HepG2 (cell line): ENCODE results near the gene PRDX3. TPM values are rescaled to one million over a fixed set of nuclear protein-coding genes. Genes with fewer than 3 reads are reported as not detected.

Experiments used
- CC2D1A ChIP-seq: sonication (generic); formaldehyde crosslinking; IDR thresholded peaks from 2 replicates; pipeline ENCODE4 v1.8.1; 2023; ENCODE audit warnings: mild to moderate bottlenecking, missing genetic modification reagents
- FOXA3 ChIP-seq: IDR thresholded peaks from 2 replicates; pipeline ENCODE4 v1.6.1; 2016; ENCODE audit warnings: missing genetic modification reagents, missing compliant biosample characterization
- ISX ChIP-seq: sonication (generic); formaldehyde crosslinking; conservative IDR thresholded peaks from 2 replicates; pipeline ENCODE4 v1.5.0; 2020; ENCODE audit warnings: missing genetic modification reagents
- MIER2 ChIP-seq: IDR thresholded peaks from 2 replicates; pipeline ENCODE4 v1.6.1; 2016; ENCODE audit warnings: missing biosample characterization, missing genetic modification reagents
- NFATC3 ChIP-seq: sonication (generic); formaldehyde crosslinking; IDR thresholded peaks from 2 replicates; pipeline ENCODE4 v1.5.1; 2020; ENCODE audit warnings: mild to moderate bottlenecking, missing genetic modification reagents
- PHF5A ChIP-seq: IDR thresholded peaks from one replicate; pipeline ENCODE4 v1.6.1; 2018; ENCODE audit warnings: low read depth, missing genetic modification reagents; ENCODE audit not compliant: unreplicated experiment
- PTBP1 ChIP-seq: fragments of 200-400 bp; formaldehyde crosslinking; IDR thresholded peaks from 2 replicates; pipeline ENCODE4 v1.6.1; 2018; ENCODE audit warnings: low read length, low read depth; ENCODE audit not compliant: poor library complexity, severe bottlenecking
- REXO4 ChIP-seq: sonication (generic); formaldehyde crosslinking; IDR thresholded peaks from 2 replicates; pipeline ENCODE4 v1.8.0; 2022; ENCODE audit warnings: missing genetic modification reagents, mild to moderate bottlenecking, borderline replicate concordance
- SIX1 ChIP-seq: sonication (generic); formaldehyde crosslinking; IDR thresholded peaks from 2 replicates; pipeline ENCODE4 v1.4.0; 2020; ENCODE audit warnings: missing genetic modification reagents, borderline replicate concordance
- ZMYM3 ChIP-seq: sonication (generic); formaldehyde crosslinking; IDR thresholded peaks from 2 replicates; pipeline ENCODE4 v1.5.1; 2020; ENCODE audit warnings: mild to moderate bottlenecking, missing genetic modification reagents
- ZNF101 ChIP-seq: sonication (generic); formaldehyde crosslinking; IDR thresholded peaks from 2 replicates; pipeline ENCODE4 v1.4.0; 2020; ENCODE audit warnings: mild to moderate bottlenecking, low read depth, missing genetic modification reagents, borderline replicate concordance
- ZNF12 ChIP-seq: sonication (generic); formaldehyde crosslinking; IDR thresholded peaks from 2 replicates; pipeline ENCODE4 v1.5.0; 2020; ENCODE audit warnings: missing genetic modification reagents
- ZNF143 ChIP-seq: sonication (generic); formaldehyde crosslinking; IDR thresholded peaks from 2 replicates; pipeline ENCODE4 v1.4.0; 2020; ENCODE audit warnings: missing genetic modification reagents
- ZNF343 ChIP-seq: sonication (generic); formaldehyde crosslinking; IDR thresholded peaks from 2 replicates; pipeline ENCODE4 v1.4.0; 2020; ENCODE audit warnings: mild to moderate bottlenecking, missing genetic modification reagents
- ZSCAN29 ChIP-seq: sonication (generic); formaldehyde crosslinking; conservative IDR thresholded peaks from 2 replicates; pipeline ENCODE4 v1.4.0; 2020; ENCODE audit warnings: mild to moderate bottlenecking, missing genetic modification reagents
- ZSCAN31 ChIP-seq: sonication (generic); formaldehyde crosslinking; IDR thresholded peaks from 2 replicates; pipeline ENCODE4 v1.5.0; 2020; ENCODE audit warnings: low read depth, mild to moderate bottlenecking, missing genetic modification reagents
- polyA plus RNA-seq, 8 experiments: library from polyadenylated mRNA; depleted of rRNA in 3 of 8; stranded (reverse) in 7 of 8; unstranded in 1 of 8; fragments of >200 nt; fragmentation: Illumina TruSeq in 4 of 8; extraction: Trizol in 4 of 8; gene quantifications; 2 replicates each; pipeline versions ENCODE4 v1.2.1 to v1.2.3, GENCODE V29; 2011 to 2016; ENCODE audit warnings: low read depth in 4 of 8, missing spikeins in 1 of 8, mixed read lengths in 1 of 8; ENCODE audit not compliant: insufficient read depth in 1 of 8
- total RNA-seq, 5 experiments: library from RNA; depleted of rRNA; stranded (reverse); fragments of >200 nt; fragmentation: Illumina TruSeq; extraction: Trizol; gene quantifications; 2 replicates each; pipeline ENCODE4 v1.2.3, GENCODE V29; 2016; ENCODE audit warnings: low read depth in 1 of 5
- TF ChIP-seq, protein P1 (sequence below): IDR thresholded peaks from 2 replicates; pipeline ENCODE4 v1.6.1; 2018; ENCODE audit warnings: missing genetic modification reagents
- TF ChIP-seq, protein P2 (sequence below): sonication (generic); formaldehyde crosslinking; IDR thresholded peaks from 2 replicates; pipeline ENCODE4 v1.4.0; 2020; ENCODE audit warnings: missing genetic modification reagents, mild to moderate bottlenecking, borderline replicate concordance
- TF ChIP-seq, protein P3 (sequence below): sonication (generic); formaldehyde crosslinking; IDR thresholded peaks from 2 replicates; pipeline ENCODE4 v1.8.1; 2022; ENCODE audit warnings: low read depth, mild to moderate bottlenecking, missing genetic modification reagents
- TF ChIP-seq, protein P4 (sequence below): sonication (generic); formaldehyde crosslinking; IDR thresholded peaks from 2 replicates; pipeline ENCODE4 v1.8.0; 2022; ENCODE audit warnings: low read depth, missing genetic modification reagents

PRDX3 gene
- total and polyA plus RNA-seq, 2 of the 13 experiments (the other 11 are each of a cell fraction or from before 2014, with no cell fraction given): 407 to 565 TPM

DNA sequence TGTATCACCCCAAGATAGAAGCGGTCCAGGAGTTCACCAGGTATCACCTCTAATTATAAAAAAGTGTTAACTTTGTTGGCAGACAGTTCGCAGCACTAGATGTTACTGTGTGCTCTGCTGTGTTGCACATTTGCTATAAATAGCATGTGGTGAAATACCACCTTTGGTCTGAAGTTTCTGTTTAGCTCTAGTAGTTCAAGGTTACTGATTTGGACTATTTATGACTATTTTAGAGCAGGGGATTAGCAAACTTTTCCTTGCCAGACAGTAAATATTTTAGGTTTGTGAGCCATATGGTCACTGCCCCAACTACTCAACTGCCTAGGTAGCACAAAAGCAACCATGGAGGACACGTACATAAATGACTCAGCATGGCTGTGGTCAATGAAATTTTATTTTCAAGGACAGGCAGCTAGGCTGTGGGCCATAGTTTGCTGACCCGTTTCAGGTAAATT, 58.2 kb downstream of the PRDX3 start (continued):
- TF ChIP-seq ZMYM3 (CRISPR knock-in tag) (peak; percentile 78; the same call in 1 of the 2 replicates), CC2D1A (no peak), ZNF143 (CRISPR knock-in tag) (no peak), ZNF343 (no peak), ZNF101 (CRISPR knock-in tag) (no peak), REXO4 (CRISPR knock-in tag) (no peak), ZSCAN29 (CRISPR knock-in tag) (0 out of 2 replicates have a peak, but pooled peaks have one; percentile 44), ISX (CRISPR knock-in tag) (no peak), ZNF12 (CRISPR knock-in tag) (peak; percentile 64; the same call in 1 of the 2 replicates), NFATC3 (CRISPR knock-in tag) (no peak), FOXA3 (CRISPR knock-in tag) (peak; percentile 90), SIX1 (CRISPR knock-in tag) (peak; percentile 86), PTBP1 (no peak), ZSCAN31 (CRISPR knock-in tag) (no peak), MIER2 (peak; percentile 59; the same call in 1 of the 2 replicates), PHF5A (CRISPR knock-in tag) (peak; percentile 82)
- TF ChIP-seq, protein P1, sequence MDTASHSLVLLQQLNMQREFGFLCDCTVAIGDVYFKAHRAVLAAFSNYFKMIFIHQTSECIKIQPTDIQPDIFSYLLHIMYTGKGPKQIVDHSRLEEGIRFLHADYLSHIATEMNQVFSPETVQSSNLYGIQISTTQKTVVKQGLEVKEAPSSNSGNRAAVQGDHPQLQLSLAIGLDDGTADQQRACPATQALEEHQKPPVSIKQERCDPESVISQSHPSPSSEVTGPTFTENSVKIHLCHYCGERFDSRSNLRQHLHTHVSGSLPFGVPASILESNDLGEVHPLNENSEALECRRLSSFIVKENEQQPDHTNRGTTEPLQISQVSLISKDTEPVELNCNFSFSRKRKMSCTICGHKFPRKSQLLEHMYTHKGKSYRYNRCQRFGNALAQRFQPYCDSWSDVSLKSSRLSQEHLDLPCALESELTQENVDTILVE (CRISPR knock-in tag): peak; percentile 90
- TF ChIP-seq, protein P2, sequence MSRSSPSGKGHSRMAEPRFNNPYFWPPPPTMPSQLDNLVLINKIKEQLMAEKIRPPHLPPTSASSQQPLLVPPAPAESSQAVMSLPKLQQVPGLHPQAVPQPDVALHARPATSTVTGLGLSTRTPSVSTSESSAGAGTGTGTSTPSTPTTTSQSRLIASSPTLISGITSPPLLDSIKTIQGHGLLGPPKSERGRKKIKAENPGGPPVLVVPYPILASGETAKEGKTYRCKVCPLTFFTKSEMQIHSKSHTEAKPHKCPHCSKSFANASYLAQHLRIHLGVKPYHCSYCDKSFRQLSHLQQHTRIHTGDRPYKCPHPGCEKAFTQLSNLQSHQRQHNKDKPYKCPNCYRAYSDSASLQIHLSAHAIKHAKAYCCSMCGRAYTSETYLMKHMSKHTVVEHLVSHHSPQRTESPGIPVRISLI (CRISPR knock-in tag): peak; percentile 79
- TF ChIP-seq, protein P3, sequence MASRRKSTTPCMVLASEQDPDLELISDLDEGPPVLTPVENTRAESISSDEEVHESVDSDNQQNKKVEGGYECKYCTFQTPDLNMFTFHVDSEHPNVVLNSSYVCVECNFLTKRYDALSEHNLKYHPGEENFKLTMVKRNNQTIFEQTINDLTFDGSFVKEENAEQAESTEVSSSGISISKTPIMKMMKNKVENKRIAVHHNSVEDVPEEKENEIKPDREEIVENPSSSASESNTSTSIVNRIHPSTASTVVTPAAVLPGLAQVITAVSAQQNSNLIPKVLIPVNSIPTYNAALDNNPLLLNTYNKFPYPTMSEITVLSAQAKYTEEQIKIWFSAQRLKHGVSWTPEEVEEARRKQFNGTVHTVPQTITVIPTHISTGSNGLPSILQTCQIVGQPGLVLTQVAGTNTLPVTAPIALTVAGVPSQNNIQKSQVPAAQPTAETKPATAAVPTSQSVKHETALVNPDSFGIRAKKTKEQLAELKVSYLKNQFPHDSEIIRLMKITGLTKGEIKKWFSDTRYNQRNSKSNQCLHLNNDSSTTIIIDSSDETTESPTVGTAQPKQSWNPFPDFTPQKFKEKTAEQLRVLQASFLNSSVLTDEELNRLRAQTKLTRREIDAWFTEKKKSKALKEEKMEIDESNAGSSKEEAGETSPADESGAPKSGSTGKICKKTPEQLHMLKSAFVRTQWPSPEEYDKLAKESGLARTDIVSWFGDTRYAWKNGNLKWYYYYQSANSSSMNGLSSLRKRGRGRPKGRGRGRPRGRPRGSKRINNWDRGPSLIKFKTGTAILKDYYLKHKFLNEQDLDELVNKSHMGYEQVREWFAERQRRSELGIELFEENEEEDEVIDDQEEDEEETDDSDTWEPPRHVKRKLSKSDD: peak; percentile 75
- TF ChIP-seq, protein P4, sequence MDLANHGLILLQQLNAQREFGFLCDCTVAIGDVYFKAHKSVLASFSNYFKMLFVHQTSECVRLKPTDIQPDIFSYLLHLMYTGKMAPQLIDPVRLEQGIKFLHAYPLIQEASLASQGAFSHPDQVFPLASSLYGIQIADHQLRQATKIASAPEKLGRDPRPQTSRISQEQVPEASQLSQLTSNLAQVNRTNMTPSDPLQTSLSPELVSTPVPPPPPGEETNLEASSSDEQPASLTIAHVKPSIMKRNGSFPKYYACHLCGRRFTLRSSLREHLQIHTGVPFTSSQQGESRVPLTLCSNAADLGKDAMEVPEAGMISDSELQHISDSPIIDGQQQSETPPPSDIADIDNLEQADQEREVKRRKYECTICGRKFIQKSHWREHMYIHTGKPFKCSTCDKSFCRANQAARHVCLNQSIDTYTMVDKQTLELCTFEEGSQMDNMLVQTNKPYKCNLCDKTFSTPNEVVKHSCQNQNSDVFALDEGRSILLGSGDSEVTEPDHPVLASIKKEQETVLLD: no peak
